Activated T-helper 1 cell treated with anti-CD3 and anti-CD28 coated beads, Interleukin-2, amount 50 U/mL, for 16 hours (primary cell): ENCODE results near the gene TEAD1.

ENCODE experiments used
- DNase-seq, 2 donors: peaks; one replicate each; pipeline ENCODE4 v3.0.0-alpha.2; 2020; ENCODE audit warnings: low read depth in 1 of 2, low spot score in 1 of 2

TEAD1 gene

DNA sequence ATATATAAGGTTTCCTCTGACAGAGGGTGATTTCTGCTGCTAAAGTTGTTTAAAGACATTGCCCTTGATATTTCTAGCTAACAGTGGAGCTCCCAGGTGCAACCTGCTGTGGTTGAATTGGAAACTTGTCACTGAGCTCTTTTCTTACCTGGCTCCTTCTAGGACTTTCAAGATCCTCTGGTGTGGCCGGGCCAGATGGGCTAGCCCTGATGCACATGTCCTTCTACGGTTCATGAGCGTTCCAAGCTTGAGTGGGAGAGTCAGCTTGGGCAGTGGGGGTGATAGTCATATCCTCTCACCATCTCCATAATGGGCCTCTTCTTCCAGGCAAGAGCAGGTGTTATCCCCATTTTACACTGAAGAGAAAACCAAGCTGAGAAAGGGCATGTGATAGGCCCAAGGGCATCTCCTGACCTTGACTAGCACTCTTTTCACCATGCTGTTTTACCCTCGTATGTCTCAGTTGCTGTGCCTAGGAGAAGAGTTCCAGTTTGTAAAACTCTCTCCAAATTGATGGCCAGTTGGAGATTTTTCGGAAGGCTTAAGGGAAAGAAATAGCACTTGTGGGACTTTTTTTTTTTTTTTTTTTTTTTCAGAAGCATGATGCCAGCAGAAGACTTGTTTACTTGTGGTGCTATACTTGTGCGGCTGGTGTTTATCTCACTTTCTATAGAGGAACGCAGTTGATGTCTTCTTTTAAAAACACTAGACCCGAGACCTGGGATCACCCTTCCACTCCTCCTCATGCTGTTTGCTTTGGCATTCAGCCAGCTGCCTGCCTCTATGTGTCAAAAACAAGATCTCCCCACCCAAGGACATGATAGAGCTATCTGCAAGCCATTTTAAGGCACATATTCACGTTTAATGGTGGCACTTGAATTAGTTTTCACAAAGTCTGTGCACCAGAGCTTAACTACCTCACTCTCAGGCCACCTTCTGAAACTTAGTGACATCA, 32.6 kb downstream of the TEAD1 start:
- DNase-seq = no peak

GRCh38 chr11:12707500-12707880, 33.3 kb downstream of the TEAD1 start:
- DNase-seq = no peak

GRCh38 chr11:12711496-12711895, 37.3 kb downstream of the TEAD1 start:
- DNase-seq = no peak

- DNase-seq = no peak
Measured at GRCh38 chr11:12712132-12712531, 37.9 kb downstream of the TEAD1 start.

GRCh38 chr11:12715131-12715530, 40.9 kb downstream of the TEAD1 start:
- no peak for DNase-seq

- DNase-seq = no peak
Measured at GRCh38 chr11:12715941-12716340, 41.7 kb downstream of the TEAD1 start.

GRCh38 chr11:12716816-12717215, 42.6 kb downstream of the TEAD1 start:
- DNase-seq = no peak

DNA sequence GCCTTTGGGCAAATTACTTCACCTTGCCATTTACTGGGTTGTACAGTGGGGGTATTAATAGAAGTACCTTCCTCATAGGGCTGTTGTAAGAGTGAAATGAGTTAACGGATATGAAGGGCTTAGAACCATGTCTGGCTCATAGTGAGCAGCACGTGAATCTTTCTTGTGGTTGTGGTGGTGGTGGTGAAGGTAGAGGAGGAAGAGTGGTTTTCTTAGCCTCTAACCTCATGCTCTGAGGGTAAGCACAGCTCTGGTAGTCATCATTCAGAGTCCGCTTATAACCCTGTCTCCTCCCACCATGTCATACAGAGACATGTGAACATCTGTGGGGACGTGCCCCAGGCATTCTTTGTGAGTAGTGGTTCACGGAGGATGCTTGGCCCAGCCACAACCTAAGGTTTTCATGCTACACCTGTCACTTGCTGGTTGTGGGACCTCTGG, 43.6 kb downstream of the TEAD1 start:
- no peak for DNase-seq

- no peak for DNase-seq
Measured at GRCh38 chr11:12719221-12719620, 45.0 kb downstream of the TEAD1 start.

GRCh38 chr11:12721816-12722604, 47.8 kb downstream of the TEAD1 start:
- no peak for DNase-seq

- DNase-seq = no peak
Measured at GRCh38 chr11:12723421-12724300, 49.4 kb downstream of the TEAD1 start.

GRCh38 chr11:12724301-12725054, 50.3 kb downstream of the TEAD1 start:
- DNase-seq = no peak

- DNase-seq = no peak
Measured at GRCh38 chr11:12725055-12725862, 51.0 kb downstream of the TEAD1 start.

DNA sequence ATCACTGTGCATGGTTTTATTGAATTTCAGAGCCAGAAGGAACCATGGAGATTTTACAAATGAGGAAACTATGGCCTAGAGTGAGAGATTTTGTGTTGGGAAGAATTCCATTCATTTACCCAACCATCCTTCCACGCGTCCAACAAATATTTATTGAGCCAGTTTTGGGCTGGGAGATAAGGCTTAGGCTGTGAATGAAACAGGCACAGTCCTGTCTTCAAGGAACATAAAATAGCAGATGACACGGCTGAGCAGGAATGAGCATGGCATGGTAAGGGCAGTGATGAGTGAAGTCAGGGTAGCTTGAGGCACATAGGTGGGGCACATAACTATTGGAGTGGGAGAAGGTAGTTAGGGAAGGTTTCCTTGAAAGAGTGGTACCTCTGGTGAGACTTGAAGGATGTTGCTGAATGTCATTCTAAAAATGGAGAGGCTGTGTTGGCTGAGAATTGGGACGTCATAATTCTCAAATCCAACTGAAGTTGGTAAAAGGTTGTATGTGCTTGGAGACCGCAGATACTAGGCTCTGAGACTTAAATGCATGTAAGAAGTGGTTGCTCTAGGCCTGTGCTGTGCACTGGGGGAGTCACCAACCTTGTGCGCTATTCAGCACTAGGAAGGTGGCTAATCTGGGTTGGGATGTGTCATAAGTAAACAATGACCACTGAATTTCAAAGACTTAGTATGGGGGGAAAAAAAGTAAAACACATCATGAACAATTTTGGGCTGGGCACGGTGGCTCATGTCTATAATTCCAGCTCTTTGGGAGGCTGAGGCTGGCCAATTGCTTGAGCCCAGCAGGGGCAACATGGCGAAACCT, 51.9 kb downstream of the TEAD1 start:
- no peak for DNase-seq

DNA sequence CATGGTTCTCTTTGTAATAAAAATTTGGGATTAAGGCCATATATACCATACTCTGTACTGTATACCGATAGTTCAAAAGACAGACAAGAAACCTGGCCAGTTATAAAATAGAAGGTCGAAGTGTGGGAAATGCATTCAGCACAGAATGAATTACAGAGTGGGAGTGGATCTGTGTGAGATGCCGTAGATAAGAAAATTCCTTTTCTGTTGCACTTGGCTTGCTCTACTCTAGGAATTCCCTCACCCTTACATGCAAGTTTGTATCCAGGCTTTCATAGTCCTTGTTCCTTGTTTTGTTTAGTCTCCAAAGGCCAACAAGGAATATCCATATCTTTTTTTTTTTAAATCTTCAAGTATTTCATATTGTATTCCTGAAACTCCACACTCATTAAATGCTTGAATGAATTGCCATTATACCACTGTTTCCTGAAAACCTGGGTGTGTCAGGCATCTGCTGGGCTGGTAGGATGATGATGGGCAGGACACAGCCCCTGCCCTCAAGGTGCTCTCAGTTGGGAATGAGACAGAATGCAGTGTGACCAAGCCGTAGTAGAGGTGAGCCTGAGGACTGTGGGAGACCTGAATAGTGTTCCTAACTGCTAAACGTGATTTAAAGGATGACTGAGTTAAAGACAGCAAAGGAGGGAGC, 53.5 kb downstream of the TEAD1 start:
- DNase-seq = no peak

GRCh38 chr11:12728417-12728816, 54.2 kb downstream of the TEAD1 start:
- DNase-seq = no peak

DNA sequence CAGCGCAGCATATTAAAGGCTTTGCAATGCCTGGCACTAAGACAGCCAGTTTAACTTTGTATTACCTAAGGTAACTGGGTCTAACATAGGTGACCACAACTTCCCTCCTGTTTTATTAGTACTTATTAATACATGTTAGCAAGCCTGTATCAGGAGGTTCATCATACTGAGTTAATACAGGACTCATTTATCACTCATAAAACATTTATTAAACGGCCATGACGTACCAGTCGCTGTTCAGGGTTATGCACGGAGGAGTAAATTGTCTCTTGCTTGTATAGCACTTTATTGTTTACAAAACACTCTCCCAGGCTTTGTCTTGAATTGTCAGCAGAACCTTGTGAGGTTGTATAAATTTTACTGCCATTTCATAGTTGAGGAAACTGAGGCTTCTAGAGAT, 55.7 kb downstream of the TEAD1 start:
- DNase-seq = no peak

DNA sequence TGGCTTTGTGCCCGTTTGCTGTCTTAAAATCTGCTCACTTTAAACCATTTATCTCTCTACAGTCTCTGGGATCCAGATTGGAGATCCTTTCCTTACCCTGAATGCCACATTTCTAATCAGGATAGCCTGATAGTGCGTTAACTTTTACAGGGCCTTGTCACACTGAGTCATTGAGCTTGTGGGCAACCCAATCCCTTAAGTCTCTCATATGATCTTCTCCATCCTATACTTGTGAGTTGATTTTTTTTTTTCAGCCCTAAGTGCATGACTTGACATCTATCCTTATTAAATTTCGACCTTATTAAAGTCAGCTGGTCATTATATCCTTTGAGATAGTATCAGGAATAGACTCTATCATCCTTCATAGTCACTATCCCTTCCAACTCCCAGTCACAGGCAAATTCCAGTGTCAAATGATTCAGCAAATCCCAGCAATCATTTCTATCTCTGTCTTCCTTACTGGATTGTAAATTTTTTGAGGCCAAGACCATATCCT, 57.7 kb downstream of the TEAD1 start:
- DNase-seq = no peak
